Measurements from ENCODE around the gene NOTCH1.

Gene NOTCH1

GRCh38 chr9:136531186-136531903, 14.5 kb downstream of the NOTCH1 start:
- no peak for DNase-seq

GRCh38 chr9:136530461-136531089, 15.3 kb downstream of the NOTCH1 start:
- no peak for DNase-seq

GRCh38 chr9:136529516-136530460, 16.1 kb downstream of the NOTCH1 start:
- DNase-seq: no peak

- DNase-seq: no peak
Observed at GRCh38 chr9:136528716-136529341, 17.0 kb downstream of the NOTCH1 start.

- DNase-seq: no peak
Observed at GRCh38 chr9:136527721-136528710, 17.8 kb downstream of the NOTCH1 start.

- no peak for DNase-seq
Observed at GRCh38 chr9:136527131-136527530, 18.7 kb downstream of the NOTCH1 start.

- no peak for DNase-seq
Observed at GRCh38 chr9:136526625-136527066, 19.2 kb downstream of the NOTCH1 start.

- DNase-seq: no peak
Observed at GRCh38 chr9:136525841-136526499, 19.9 kb downstream of the NOTCH1 start.

- DNase-seq: no peak
Observed at GRCh38 chr9:136525207-136525606, 20.6 kb downstream of the NOTCH1 start.

GRCh38 chr9:136522314-136523237, 23.3 kb downstream of the NOTCH1 start:
- no peak for DNase-seq

GRCh38 chr9:136521537-136521936, 24.3 kb downstream of the NOTCH1 start:
- no peak for DNase-seq

GRCh38 chr9:136520053-136520540, 25.8 kb downstream of the NOTCH1 start:
- no peak for DNase-seq

- DNase-seq: no peak
Observed at GRCh38 chr9:136519263-136520052, 26.4 kb downstream of the NOTCH1 start.

- DNase-seq: no peak
Observed at GRCh38 chr9:136518623-136519022, 27.2 kb downstream of the NOTCH1 start.

GRCh38 chr9:136517950-136518349, 27.9 kb downstream of the NOTCH1 start:
- DNase-seq: no peak

GRCh38 chr9:136517012-136517743, 28.7 kb downstream of the NOTCH1 start:
- no peak for DNase-seq

GRCh38 chr9:136516191-136516654, 29.6 kb downstream of the NOTCH1 start:
- no peak for DNase-seq

GRCh38 chr9:136515276-136515675, 30.6 kb downstream of the NOTCH1 start:
- no peak for DNase-seq

Data from activated gamma-delta T cell treated with Interleukin-2 at 50 U/mL for 16 hours (primary cell).